ENCODE data around the gene PHOSPHO1.

PHOSPHO1 gene

GRCh38 chr17:49218941-49219913 lies 11.4 kb downstream of the PHOSPHO1 start:
- DNase-seq (ENCODE audit: low spot score): no peak

- DNase-seq (ENCODE audit: low spot score): no peak
Observed at GRCh38 chr17:49217651-49218413, 12.8 kb downstream of the PHOSPHO1 start.

- DNase-seq (ENCODE audit: low spot score): no peak
Observed at GRCh38 chr17:49216953-49217650, 13.5 kb downstream of the PHOSPHO1 start.

GRCh38 chr17:49216482-49216881 lies 14.1 kb downstream of the PHOSPHO1 start:
- DNase-seq (ENCODE audit: low spot score): no peak

GRCh38 chr17:49214676-49215360 lies 15.8 kb downstream of the PHOSPHO1 start:
- peak; percentile 36 for DNase-seq (ENCODE audit: low spot score)

GRCh38 chr17:49213847-49214246 lies 16.7 kb downstream of the PHOSPHO1 start:
- no peak for DNase-seq (ENCODE audit: low spot score)

GRCh38 chr17:49213399-49213798 lies 17.2 kb downstream of the PHOSPHO1 start:
- no peak for DNase-seq (ENCODE audit: low spot score)

- DNase-seq (ENCODE audit: low spot score): peak; percentile 53
Observed at GRCh38 chr17:49210158-49211029, 20.2 kb downstream of the PHOSPHO1 start, which contains the start of the genes ABI3 and GNGT2. Gene ABI3 (plus strand): TSS chr17:49210707. CDS start chr17:49210725, 18 bp downstream. Gene GNGT2 (minus strand): TSS chr17:49210574. CDS start chr17:49207422, 3,152 bp downstream.

- peak; percentile 65 for DNase-seq (ENCODE audit: low spot score)
Observed at GRCh38 chr17:49209061-49209571, 21.5 kb downstream of the PHOSPHO1 start.

- DNase-seq (ENCODE audit: low spot score): peak; percentile 17
Observed at GRCh38 chr17:49204516-49204915, 26.1 kb downstream of the PHOSPHO1 start.

- no peak for DNase-seq (ENCODE audit: low spot score)
Observed at GRCh38 chr17:49203796-49204195, 26.8 kb downstream of the PHOSPHO1 start.

- DNase-seq (ENCODE audit: low spot score): peak; percentile 90
Observed at GRCh38 chr17:49201481-49201927, 29.1 kb downstream of the PHOSPHO1 start.

- DNase-seq (ENCODE audit: low spot score): no peak
Observed at GRCh38 chr17:49200423-49201083, 30.0 kb downstream of the PHOSPHO1 start.

- peak; percentile 77 for DNase-seq (ENCODE audit: low spot score)
Observed at GRCh38 chr17:49198211-49198610, 32.4 kb downstream of the PHOSPHO1 start.

GRCh38 chr17:49197346-49197998 lies 33.1 kb downstream of the PHOSPHO1 start:
- peak; percentile 80 for DNase-seq (ENCODE audit: low spot score)

GRCh38 chr17:49196520-49196919 lies 34.1 kb downstream of the PHOSPHO1 start:
- no peak for DNase-seq (ENCODE audit: low spot score)

- no peak for DNase-seq (ENCODE audit: low spot score)
Observed at GRCh38 chr17:49195751-49196150, 34.8 kb downstream of the PHOSPHO1 start.

- no peak for DNase-seq (ENCODE audit: low spot score)
Observed at GRCh38 chr17:49194297-49194607, 36.3 kb downstream of the PHOSPHO1 start.

Data from kidney tubule cell (primary cell).